Epithelial cell of esophagus (primary cell): ENCODE measurements around the gene RBMS1.

ENCODE experiments used
- DNase-seq: peaks from one replicate; pipeline ENCODE4 v3.0.0; 2010; ENCODE audit warnings: low read depth
- H3K4me3 ChIP-seq: 2 replicates; pipeline ENCODE4 v1.5.1; 2011; ENCODE audit warnings: mild to moderate bottlenecking, low read length, control low read depth
- TF ChIP-seq, protein P1 (sequence below): IDR thresholded peaks from 2 replicates; pipeline ENCODE4 v1.5.1; 2011; ENCODE audit warnings: low read depth, mild to moderate bottlenecking, low read length, control low read depth, inconsistent platforms; ENCODE audit not compliant: insufficient read depth; ENCODE audit errors: missing control alignments

RBMS1 gene

DNA sequence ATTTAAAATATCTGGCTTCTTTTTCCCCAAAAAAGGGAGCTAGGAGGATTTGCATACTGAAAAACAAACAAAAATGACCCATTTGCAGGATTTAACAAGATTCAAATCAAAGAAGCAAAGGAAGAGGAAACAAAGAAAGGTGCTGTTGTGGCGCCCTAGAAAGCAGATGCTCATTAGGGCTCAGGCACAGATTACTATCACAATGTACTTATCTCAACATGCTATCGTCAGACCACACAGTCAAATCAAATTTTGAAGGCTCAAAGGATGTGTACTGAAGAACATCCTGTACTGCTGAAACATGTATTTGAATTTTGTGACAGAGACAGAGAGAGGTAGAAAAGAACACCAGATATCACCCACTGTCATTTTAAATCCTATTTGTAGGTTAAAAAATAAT, 10.9 kb downstream of the RBMS1 start:
- TF ChIP-seq, protein P1, sequence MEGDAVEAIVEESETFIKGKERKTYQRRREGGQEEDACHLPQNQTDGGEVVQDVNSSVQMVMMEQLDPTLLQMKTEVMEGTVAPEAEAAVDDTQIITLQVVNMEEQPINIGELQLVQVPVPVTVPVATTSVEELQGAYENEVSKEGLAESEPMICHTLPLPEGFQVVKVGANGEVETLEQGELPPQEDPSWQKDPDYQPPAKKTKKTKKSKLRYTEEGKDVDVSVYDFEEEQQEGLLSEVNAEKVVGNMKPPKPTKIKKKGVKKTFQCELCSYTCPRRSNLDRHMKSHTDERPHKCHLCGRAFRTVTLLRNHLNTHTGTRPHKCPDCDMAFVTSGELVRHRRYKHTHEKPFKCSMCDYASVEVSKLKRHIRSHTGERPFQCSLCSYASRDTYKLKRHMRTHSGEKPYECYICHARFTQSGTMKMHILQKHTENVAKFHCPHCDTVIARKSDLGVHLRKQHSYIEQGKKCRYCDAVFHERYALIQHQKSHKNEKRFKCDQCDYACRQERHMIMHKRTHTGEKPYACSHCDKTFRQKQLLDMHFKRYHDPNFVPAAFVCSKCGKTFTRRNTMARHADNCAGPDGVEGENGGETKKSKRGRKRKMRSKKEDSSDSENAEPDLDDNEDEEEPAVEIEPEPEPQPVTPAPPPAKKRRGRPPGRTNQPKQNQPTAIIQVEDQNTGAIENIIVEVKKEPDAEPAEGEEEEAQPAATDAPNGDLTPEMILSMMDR, result no peak
- no peak for DNase-seq
- no peak overlapping the region for H3K4me3 ChIP-seq

DNA sequence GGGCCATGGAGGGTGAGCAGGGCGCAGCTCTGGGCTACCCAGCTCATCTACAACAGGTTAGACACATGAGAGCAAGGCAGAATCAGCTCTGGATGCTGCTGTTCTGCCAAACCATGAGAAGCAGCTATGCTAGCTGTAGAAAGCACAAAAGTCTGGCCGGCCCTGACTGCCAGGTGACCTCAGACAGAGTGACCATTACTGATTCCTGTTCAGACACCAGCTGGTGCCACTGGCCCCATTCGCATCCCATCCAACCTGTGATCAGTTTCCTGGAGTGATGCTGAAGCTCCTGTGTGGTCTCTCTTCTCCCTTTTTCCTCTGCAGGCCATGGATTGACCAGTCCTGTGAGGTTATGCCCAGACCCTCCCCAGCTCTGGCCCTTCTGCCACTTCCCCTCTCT, 14.3 kb downstream of the RBMS1 start:
- TF ChIP-seq, protein P1, result no peak
- H3K4me3 ChIP-seq, result no peak overlapping the region
- no peak for DNase-seq

DNA sequence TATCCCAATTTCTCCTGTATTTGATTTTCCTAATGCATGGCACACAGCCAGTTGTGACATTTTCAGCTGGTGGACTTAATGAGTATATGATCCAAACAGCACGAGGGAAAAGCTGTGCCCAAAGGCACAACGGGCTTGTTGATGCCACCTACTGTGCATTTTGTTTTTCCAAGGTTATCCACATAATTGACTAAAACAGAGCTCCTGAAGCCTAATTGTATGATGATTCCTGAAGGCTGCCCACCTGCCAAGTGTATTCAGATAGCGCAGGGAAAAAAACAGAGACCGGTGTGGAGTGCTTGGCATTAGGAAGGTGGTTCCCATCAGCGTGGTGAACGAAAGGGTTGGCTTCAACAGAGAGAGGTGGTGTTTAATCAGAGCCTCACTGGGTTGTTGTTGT, 14.9 kb downstream of the RBMS1 start:
- no peak overlapping the region for H3K4me3 ChIP-seq
- DNase-seq, result no peak
- TF ChIP-seq, protein P1, result no peak

DNA sequence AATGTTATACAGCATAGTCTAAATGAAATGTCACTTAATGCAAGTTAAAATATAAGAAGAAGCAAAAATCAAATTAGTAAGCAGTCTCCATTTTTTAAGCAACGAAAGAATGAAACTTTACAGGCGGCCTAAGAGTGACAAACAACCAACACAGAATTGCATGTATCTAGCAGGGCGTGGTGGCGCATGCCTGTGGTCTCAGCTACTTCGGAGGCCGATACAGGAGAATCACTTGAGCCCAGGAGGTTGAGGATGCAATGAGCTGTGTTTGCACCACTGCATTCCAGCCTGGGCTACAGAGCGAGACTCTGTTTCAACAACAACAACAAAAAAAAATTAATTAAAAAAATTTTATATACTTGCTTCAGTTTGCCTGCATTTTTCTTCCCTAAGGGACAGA, 16.6 kb downstream of the RBMS1 start:
- no peak overlapping the region for H3K4me3 ChIP-seq
- TF ChIP-seq, protein P1, result no peak
- DNase-seq, result no peak

DNA sequence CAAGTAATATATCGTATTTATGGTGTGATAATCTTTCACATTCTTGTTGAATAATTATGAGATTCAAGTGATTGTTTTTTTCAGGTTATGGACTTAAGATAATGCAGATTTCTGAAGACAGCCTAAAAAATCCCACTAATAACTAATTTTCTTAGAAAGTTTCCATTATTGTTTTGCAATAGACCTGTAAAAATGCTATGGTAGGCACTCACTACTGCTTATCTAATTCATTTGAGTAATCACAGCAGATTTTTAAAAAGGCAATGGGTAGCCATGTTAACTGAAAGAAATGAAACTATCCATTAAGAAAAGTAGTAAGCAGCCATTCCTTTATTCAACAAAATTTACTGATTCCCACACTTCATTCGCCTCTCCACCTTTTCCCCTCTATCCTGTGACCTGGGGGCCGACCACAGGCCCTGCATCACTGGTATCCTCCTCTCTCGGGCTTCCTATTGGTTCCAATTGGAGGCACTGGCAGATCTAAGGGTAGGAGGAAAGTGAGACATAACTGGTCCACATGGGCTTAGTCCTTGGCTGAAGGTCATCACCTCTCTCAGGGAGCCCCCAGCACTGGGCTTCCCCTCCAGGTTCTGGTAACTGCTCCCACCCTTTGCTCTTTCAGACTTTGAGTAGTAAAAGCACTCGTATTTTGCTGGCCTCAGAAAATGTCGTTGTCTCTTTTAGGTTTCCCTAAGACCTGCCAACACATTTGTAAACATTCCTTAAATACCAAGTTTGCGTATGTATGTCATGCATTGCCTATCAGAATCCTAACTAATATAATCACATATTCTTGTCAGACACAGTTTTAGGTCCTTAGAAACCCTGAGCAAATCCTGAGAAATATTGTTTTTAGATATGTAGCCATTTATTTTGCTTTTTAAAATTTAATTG, 18.5 kb downstream of the RBMS1 start:
- DNase-seq, result no peak
- no peak overlapping the region for H3K4me3 ChIP-seq
- TF ChIP-seq, protein P1, result no peak

DNA sequence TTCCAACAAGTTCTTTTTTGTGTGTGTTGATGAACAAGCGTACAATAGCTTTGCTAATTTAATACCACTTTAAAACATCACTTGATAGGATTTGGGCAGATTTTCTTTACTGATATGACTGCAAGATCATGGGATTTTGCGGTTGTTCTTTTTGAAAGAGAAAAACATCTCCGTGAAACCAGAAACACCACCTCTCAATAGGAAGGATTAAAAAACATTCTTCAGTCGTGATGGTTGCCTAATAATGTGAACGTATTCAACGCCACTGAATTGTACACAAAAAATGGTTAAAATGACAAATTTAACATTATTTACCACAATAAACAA, 19.3 kb downstream of the RBMS1 start:
- peak; percentile 25 for DNase-seq
- H3K4me3 ChIP-seq, result peak overlapping the region; percentile 4
- TF ChIP-seq, protein P1, result no peak
